Colonic mucosa (tissue), 4 donors: ENCODE results near the gene PRPH. TPM values are rescaled to one million over a fixed set of nuclear protein-coding genes. Genes with fewer than 3 reads are reported as not detected.
"Not testable (repeated sequence)": the region's sequence is repeated elsewhere in the genome, so short reads cannot be mapped to it uniquely, and the experiment has no call there.

Source experiments
- DNase-seq: peaks from one replicate; pipeline ENCODE4 v3.0.0-alpha.2; 2020
- H3K27ac ChIP-seq: fragments of 200-600 bp; one replicate; pipeline ENCODE4 v1.8.0; 2021
- H3K27me3 ChIP-seq: fragments of 200-600 bp; one replicate; pipeline ENCODE4 v1.8.0; 2021
- H3K36me3 ChIP-seq: fragments of 200-600 bp; one replicate; pipeline ENCODE4 v1.8.0; 2021
- H3K4me1 ChIP-seq: fragments of 200-600 bp; one replicate; pipeline ENCODE4 v1.8.0; 2021; ENCODE audit warnings: mild to moderate bottlenecking
- H3K4me3 ChIP-seq: fragments of 200-600 bp; one replicate; pipeline ENCODE4 v1.8.0; 2021
- H3K9ac ChIP-seq, 2 donors: one replicate each; pipeline ENCODE4 v1.7.0; 2013; ENCODE audit warnings: control low read depth in 2 of 2, low read depth in 2 of 2, low read length in 2 of 2
- H3K9me3 ChIP-seq: fragments of 200-600 bp; one replicate; pipeline ENCODE4 v1.8.0; 2021
- CTCF ChIP-seq: fragments of 200-600 bp; IDR thresholded peaks from one replicate; pipeline ENCODE4 v1.8.0; 2022; ENCODE audit warnings: antibody characterized with exemption, mild to moderate bottlenecking
- intact Hi-C: fragments of 100-400 bp; cut with DNase I; formaldehyde crosslinking; loops from one replicate; pipeline ENCODE4 v1.14.1; 2022
- total RNA-seq, 2 donors: library from RNA; stranded (reverse); fragmentation: NEBNext Ultra II Directional in 1 of 2; extraction: Animal tissue kit (Norgen Biotek cat#: 25700) in 1 of 2; gene quantifications; one replicate each; pipeline ENCODE4 v1.2.1, GENCODE V29; 2021
- donor health status: healthy.
- donor health status: DM: no; HTN: no; CAD: no.
- donor health status: DM: no; HTN: no; CAD: no.

Gene PRPH
- total RNA-seq, 2 donors from 2014 or later: 3.9 to 21.9 TPM

- Histone ChIP-seq H3K9ac (peak overlapping the region; percentile 98 to 99), H3K27me3 (no peaks in the 10 kb centered on the region), H3K9me3 (no peaks in the 10 kb centered on the region), H3K4me3 (peak overlapping the region; percentile 64), H3K27ac (peak overlapping the region; percentile 93), H3K4me1 (peaks cover 13% of the 10 kb centered on the region), H3K36me3 (no peaks in the 10 kb centered on the region)
- no peak for TF ChIP-seq CTCF
- DNase-seq: no peak
- intact Hi-C loops: no loop called here
These were observed 30.5 kb upstream of the PRPH start for GRCh38 chr12:49264466-49264872.

GRCh38 chr12:49264873-49265792 lies 29.8 kb upstream of the PRPH start, which contains the start of gene TUBA1C:
Gene TUBA1C (plus strand): TSS chr12:49265082. CDS start chr12:49265182, 100 bp downstream.
- intact Hi-C loops: no loop called here
- peaks cover 13% of the 10 kb centered on the region for H3K4me1 ChIP-seq
- peaks cover 5% of the 10 kb centered on the region for H3K36me3 ChIP-seq
- H3K27me3 ChIP-seq: no peaks in the 10 kb centered on the region
- H3K9ac ChIP-seq: peak within 1 kb of the TSS; percentile 98 to 99
- H3K27ac ChIP-seq: peak within 1 kb of the TSS; percentile 98
- DNase-seq: peak; percentile 98
- TF ChIP-seq CTCF: no peak
- no peaks in the 10 kb centered on the region for H3K9me3 ChIP-seq
- peak within 1 kb of the TSS; percentile 64 for H3K4me3 ChIP-seq

GRCh38 chr12:49269191-49269590 lies 25.8 kb upstream of the PRPH start:
- DNase-seq: not testable (repeated sequence)
- peaks cover 13% of the 10 kb centered on the region for H3K4me1 ChIP-seq

GRCh38 chr12:49272790-49273725 lies 21.9 kb upstream of the PRPH start:
- H3K4me1 ChIP-seq: no peaks in the 10 kb centered on the region
- DNase-seq: no peak
- peaks cover 31% of the 10 kb centered on the region for H3K36me3 ChIP-seq
- H3K4me3 ChIP-seq: no peak overlapping the region
- intact Hi-C loops: no loop called here
- H3K27me3 ChIP-seq: no peaks in the 10 kb centered on the region
- no peak overlapping the region for H3K9ac ChIP-seq
- no peaks in the 10 kb centered on the region for H3K9me3 ChIP-seq
- H3K27ac ChIP-seq: no peak overlapping the region
- no peak for TF ChIP-seq CTCF

More at GRCh38 chr12:49269191-49269590, 25.8 kb upstream of the PRPH start:
- H3K9me3 ChIP-seq, H3K27me3 ChIP-seq, H3K27ac ChIP-seq, intact Hi-C loops, H3K9ac ChIP-seq, H3K4me3 ChIP-seq: not testable (repeated sequence)
- peaks cover 31% of the 10 kb centered on the region for H3K36me3 ChIP-seq

GRCh38 chr12:49273726-49274395 lies 21.1 kb upstream of the PRPH start:
- Histone ChIP-seq H3K9me3 (no peaks in the 10 kb centered on the region), H3K4me1 (no peaks in the 10 kb centered on the region), H3K27ac (no peak overlapping the region), H3K36me3 (peaks cover 31% of the 10 kb centered on the region), H3K27me3 (no peaks in the 10 kb centered on the region), H3K9ac (no peak overlapping the region), H3K4me3 (no peak overlapping the region)
- no peak for TF ChIP-seq CTCF
- intact Hi-C loops: no loop called here
- no peak for DNase-seq
